Activated T-cell treated with anti-CD3 and anti-CD28 coated beads, Interleukin-2, amount 50 U/mL, for 48 hours (primary cell): ENCODE data around the gene POTEB3.
"Not testable (repeated sequence)": the region's sequence is repeated elsewhere in the genome, so short reads cannot be mapped to it uniquely, and the experiment has no call there.

Experiments
- DNase-seq, 2 experiments: peaks; one replicate each; pipeline ENCODE4 v3.0.0-alpha.2; 2020

The POTEB3 gene

DNA sequence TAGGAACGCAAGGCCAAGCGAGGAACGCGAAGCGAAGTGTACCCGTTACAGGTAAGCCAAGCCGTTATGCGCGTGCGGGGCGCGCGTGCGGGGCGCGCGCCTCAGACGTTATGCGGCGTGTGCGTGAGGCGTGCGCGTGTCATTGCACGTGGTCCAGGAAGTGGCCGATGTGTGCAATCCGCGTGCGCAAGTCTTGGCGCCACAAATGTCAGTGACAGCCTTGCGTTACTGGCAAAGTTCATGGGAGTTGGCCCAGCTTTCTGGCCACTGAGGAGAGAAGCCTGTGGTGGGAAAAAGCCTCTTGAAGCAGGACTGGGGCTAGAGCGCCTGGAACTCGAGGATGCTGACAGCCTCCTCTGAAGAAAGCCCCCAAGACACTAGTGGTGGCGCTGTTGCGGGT, at the start of gene POTEB3:
Gene POTEB3, minus strand, starts transcription at position 101 of the 400 bp plus-strand sequence. CDS start 488 bp downstream, outside the sequence.
- DNase-seq = not testable (repeated sequence)

DNA sequence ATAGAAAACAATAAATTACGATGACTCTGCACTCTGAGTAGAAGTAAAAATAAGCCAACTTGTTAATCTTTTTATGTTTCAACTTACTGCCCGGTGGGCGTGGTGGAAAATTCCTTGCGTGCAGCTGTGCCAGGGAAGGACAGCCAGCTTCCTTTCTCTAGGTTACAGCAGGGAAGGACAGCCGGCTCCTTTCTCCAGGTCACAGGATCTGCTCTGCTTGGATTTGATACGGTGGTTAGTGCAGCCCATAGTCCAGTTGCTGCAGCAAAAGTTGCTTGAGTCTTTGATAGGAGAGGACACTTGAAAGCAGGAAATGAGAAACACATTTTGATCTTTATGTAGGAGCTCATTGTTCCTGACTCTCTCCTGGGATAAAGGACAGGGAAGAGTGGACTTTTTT, 13.4 kb upstream of the POTEB3 start:
- DNase-seq = not testable (repeated sequence)

DNA sequence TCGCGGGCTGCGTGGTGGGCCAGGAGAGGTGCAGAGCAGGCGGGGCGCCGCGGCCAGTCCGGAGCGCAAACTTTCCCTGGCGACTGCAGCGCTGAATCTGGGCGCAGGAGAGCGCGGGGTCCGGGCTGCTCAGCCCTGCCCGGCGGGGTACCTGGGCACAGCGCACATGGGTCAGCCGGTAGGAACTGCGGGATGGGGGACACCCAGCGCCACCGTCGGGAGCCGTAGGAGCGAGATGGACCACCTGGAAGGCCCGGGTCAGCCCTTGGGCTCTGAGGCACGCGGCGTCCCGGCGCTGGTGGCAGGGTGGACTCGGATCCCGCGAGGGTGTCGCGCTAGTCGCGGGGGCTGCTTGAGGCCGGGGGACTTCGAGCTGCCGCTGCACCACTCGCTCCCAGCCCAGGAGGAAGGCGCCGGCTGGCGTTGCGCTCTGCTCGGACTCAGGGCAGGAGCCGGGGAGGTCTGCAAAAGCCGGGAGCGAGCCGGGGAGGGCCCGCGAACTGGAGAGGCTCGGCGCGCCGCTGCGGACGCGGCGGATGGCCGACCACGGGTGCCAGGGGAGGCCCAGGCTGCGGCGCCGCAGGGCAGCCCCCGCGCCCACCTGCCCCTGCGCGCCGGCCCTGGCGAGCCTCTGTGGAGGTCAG, 11.7 kb upstream of the POTEB3 start:
- DNase-seq = not testable (repeated sequence)

DNA sequence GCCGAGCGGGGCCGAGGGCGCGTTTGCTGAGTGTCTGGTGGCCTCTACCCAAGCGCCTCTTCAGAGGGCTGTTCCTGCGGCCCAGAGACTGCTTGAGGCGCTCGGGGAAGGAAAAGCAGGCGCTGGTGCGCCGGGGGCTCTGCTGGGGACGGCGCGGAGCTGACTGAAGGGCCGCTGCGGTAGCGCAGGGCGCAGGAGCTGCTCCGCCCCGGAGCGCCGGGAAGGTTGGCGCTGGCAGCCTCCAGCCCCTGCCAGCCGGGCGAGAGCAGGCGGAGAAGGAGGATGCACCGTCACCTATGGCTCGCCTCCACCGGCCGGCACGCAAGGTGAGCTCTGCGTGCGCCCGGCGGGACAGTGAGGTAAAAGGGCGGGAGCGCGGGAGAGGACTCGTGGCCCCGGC, 11.2 kb upstream of the POTEB3 start:
- not testable (repeated sequence) for DNase-seq

DNA sequence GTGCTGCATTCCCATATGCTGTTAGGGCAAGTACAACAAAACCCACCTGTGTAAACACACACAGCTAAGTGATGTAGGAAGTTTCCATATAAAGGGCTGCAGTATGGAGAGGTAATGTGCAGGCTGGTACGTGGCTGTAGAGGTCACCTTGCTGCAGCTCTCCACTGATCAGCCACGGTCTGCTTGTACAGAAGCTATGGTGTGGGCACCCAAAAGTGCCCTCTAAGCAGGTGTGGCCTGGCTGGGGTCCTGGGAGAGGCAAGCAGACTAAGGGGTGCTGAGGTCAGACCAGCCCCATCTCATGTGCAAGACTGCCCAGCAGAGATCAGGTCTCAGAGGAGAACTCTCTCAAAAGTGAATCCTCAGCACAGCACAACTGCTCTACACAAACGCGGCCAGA, 32.9 kb downstream of the POTEB3 start:
- not testable (repeated sequence) for DNase-seq

DNA sequence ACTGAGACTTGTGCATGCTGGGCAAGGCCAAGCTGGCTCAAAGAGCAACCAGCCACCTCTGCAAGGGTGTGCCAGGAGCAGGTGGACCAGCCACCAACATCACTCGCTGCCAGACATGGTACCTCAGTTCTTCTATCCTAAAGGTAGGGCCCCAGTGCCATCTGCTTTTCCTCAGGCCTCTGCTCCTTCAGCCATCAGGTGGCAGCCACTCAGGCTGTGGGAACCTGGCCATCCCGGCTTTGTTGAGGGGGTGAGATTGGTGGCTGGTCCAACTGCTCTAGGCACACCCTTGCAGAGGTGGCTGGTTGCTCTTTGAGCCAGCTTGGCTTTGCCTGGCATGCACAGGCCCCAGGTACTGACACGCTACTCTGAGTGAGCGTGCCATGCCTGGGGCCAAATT, 38.8 kb downstream of the POTEB3 start:
- not testable (repeated sequence) for DNase-seq

DNA sequence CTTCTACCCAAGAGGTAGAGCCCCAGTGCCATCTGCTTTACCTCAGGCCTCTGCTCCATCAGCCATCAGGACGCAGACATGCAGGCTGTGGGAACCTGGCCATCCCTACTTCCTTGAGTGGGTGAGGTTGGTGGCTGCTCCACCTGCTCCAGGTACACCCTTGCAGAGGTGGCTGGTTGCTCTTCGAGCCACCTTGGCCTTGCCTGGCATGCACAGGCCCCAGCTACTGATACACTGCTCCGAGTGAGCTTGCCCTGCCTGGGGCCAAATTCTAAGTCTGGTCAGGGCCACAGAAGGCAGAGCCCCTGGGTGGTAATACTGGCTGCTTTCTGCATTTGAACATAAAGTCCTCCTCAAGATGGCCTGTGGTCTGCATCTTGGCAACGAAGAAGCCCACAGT, 41.2 kb downstream of the POTEB3 start:
- not testable (repeated sequence) for DNase-seq

DNA sequence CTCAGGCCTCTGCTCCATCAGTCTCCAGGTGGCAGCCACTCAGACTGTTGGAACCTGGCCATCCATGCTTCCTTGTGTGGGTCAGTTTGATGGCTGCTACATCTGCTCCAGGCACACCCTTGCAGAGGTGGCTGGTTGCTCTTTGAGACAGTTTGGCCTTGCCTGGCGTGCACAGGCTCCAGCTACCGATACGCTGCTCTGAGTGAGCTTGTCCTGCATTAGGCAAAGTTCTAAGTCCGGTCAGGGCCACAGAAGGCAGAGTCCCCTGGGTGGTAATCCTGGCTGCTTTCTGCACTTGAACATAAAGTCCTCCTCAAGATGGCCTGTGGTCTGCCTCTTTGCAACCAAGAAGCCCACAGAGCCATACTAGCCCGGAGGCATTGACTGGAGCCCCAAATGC, 41.8 kb downstream of the POTEB3 start:
- not testable (repeated sequence) for DNase-seq

DNA sequence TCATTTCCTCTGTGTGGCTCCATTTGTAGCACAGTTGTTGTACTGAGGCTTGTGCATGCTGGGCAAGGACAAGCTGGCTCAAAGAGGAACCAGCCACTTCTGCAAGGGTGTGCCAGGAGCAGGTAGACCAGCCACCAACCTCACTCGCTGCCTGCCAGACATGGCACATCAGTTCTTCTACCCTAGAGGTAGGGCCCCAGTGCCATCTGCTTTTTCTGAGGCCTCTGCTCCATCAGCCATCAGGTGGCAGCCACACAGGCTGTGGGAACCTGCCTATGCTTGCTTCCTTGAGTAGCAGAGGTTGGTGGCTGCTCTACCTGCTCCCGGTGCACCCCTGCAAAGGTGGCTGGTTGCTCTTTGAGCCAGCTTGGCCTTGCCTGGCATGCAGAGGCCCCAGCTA, 42.6 kb downstream of the POTEB3 start:
- DNase-seq = not testable (repeated sequence)

DNA sequence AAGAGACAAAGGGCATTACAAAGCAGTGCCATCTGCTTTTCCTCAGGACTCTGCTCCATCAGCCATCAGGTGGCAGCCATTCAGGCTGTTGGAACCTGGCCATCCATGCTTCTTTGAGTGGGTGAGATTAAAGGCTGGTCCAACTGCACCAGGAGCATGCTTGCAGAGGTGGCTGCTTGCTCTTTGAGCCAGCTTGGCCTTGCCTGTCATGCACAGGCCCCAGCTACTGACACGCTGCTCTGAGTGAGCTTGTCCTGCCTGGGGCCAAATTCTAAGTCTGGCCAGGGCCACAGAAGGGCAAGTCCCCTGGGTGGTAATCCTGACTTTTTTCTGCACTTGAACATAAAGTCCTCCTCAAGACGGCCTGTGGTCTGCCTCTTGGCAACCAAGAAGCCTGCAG, 43.1 kb downstream of the POTEB3 start:
- not testable (repeated sequence) for DNase-seq

DNA sequence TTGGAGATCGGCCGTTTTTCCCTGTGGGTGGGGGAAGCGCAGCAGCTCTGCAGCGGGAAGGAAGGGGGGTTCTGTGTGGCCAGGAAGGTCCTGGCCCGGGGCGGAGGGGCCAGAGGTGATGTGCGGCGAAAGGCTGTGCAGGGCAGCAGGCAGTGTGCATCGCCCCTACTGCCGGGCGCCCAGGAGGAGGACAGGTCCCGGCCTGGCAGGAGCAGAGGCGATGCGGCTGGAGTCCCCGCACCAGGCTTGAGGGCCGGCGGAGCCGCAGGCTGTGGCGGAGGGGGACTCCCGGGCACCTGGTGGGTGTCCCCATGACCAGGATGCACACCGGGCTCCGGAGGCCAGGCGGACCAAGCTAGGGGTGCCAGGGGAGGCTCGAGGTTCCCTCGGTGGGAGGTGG, 54.3 kb downstream of the POTEB3 start:
- DNase-seq = not testable (repeated sequence)

DNA sequence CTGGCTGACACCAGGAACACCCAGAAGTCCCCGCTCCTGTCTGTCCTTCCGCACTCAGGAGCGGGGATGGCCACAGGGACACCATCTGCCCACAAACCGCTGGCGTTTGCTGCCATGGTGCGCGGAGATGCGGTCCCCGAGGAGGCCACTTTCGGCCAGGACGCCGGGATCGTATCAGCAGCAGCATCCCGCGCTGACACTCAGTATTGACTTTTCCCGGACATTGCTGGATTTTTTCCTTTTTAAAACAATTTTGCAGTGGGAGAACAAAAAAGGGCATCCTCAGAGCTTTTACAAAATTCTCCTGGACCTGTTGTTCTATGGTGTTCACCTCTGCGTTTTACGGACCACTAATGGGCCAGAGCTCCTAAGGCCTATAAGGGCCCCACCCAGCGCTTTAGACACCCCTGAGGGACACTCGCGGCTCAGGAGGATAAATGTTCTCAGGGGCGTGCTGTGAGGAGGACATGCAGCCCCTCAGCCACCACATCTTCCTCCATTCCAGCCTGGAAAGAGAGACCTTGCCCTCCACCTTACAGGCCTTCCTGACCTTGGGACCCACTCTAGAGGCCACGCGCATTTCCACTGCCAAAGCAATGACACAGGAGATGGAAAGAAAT, 56.3 kb downstream of the POTEB3 start:
- DNase-seq = not testable (repeated sequence)

DNA sequence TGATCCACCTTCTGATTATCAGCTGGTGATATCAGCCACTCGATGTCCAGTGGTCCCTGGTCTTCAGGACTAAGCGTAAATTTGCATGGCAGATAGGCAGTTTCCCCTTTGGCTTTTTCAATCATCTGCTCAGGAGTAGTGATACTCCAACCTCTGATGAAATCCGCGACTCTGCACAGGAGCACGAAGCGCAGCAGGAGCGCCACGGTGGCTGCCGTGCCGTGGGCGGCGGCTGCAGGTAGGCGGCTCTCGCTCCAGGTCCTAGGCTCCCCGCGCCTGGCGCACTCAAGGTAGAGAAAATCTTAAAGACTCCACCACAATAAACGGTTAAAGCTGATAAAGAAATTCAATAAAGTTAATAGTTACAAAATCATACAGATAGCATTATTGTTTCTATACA, 66.6 kb downstream of the POTEB3 start:
- DNase-seq = not testable (repeated sequence)

DNA sequence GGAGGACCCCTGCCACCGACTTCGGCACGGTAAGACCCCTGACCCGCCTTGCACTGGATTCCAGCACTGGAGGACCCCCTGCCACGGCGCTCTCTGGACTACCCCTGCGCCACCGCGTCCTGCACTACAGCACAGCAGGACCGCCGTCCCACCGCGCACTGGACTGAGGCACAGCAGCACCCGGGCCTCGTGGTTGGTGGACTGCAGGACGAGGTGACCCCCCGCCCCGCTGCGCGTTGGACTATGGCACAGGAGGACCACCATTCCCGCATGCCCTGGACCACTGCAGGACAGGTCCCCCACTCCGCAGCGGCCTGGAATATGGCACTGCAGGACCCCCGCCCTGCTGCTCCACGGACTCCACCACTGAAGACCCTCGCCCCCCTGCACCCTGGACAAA, 71.1 kb downstream of the POTEB3 start:
- DNase-seq = not testable (repeated sequence)

DNA sequence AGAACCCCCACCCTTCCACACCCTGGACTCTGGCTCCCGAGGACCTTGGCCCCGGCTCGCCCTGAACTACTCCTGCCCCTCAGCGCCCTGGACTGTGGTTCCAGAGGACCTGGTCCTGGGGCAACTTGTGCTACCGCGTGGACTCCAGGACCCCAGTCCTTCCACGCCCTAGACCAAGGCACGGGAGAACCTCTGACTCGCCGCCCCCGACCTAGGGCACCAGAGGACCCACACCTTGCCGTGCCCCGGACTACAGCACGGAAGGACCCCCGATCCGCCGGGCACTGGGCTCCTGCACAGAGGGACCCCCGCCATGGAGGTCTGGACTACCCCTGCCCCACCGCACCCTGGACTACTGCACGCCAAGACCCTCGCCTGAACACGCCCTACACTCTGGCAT, 71.7 kb downstream of the POTEB3 start:
- not testable (repeated sequence) for DNase-seq
